ENCODE measurements around the gene RFX7.
"Not testable (repeated sequence)": the region's sequence is repeated elsewhere in the genome, so short reads cannot be mapped to it uniquely, and the experiment has no call there.

The RFX7 gene

GRCh38 chr15:56203312-56203922, 40.3 kb downstream of the RFX7 start:
- not testable (repeated sequence) for DNase-seq

GRCh38 chr15:56202701-56203100, 41.0 kb downstream of the RFX7 start:
- no peak for DNase-seq

- DNase-seq = no peak
Observed at GRCh38 chr15:56199038-56199437, 44.6 kb downstream of the RFX7 start.

GRCh38 chr15:56194035-56194434, 49.6 kb downstream of the RFX7 start:
- no peak for DNase-seq

- DNase-seq = no peak
Observed at GRCh38 chr15:56192659-56193442, 50.8 kb downstream of the RFX7 start.

- no peak for DNase-seq
Observed at GRCh38 chr15:56187665-56188064, 56.0 kb downstream of the RFX7 start.

GRCh38 chr15:56185980-56186379, 57.7 kb downstream of the RFX7 start:
- no peak for DNase-seq

GRCh38 chr15:56184516-56184915, 59.2 kb downstream of the RFX7 start:
- DNase-seq = no peak

GRCh38 chr15:56180851-56181250, 62.8 kb downstream of the RFX7 start:
- DNase-seq = no peak

GRCh38 chr15:56176996-56177395, 66.7 kb downstream of the RFX7 start:
- DNase-seq = no peak

- DNase-seq = no peak
Observed at GRCh38 chr15:56175788-56176187, 67.9 kb downstream of the RFX7 start.

GRCh38 chr15:56174649-56175048, 69.0 kb downstream of the RFX7 start:
- DNase-seq = no peak

- no peak for DNase-seq
Observed at GRCh38 chr15:56168394-56168793, 75.3 kb downstream of the RFX7 start.

GRCh38 chr15:56165234-56165633, 78.4 kb downstream of the RFX7 start:
- DNase-seq = no peak

- no peak for DNase-seq
Observed at GRCh38 chr15:56160966-56161365, 82.7 kb downstream of the RFX7 start.

- DNase-seq = no peak
Observed at GRCh38 chr15:56156877-56157276, 86.8 kb downstream of the RFX7 start.

- DNase-seq = not testable (repeated sequence)
Observed at GRCh38 chr15:56155278-56155677, 88.4 kb downstream of the RFX7 start.

GRCh38 chr15:56154768-56155167, 88.9 kb downstream of the RFX7 start:
- not testable (repeated sequence) for DNase-seq

- DNase-seq = no peak
Observed at GRCh38 chr15:56150204-56150603, 93.5 kb downstream of the RFX7 start.

GRCh38 chr15:56148064-56148463, 95.6 kb downstream of the RFX7 start:
- DNase-seq = no peak

- DNase-seq = no peak
Observed at GRCh38 chr15:56146756-56147155, 96.9 kb downstream of the RFX7 start.

- DNase-seq = no peak
Observed at GRCh38 chr15:56128081-56128480, 115.6 kb downstream of the RFX7 start.

- no peak for DNase-seq
Observed at GRCh38 chr15:56126409-56126808, 117.3 kb downstream of the RFX7 start.

- DNase-seq = no peak
Observed at GRCh38 chr15:56124391-56124790, 119.3 kb downstream of the RFX7 start.

GRCh38 chr15:56105855-56106254, 137.8 kb downstream of the RFX7 start:
- DNase-seq = no peak

All from midbrain (tissue), 1 donor.